Kidney epithelial cell (primary cell): ENCODE data around the gene BANP. TPM values are rescaled to one million over a fixed set of nuclear protein-coding genes. Genes with fewer than 3 reads are reported as not detected.

Experiments used
- DNase-seq: peaks from one replicate; pipeline ENCODE4 v3.0.0-alpha.2; 2010; ENCODE audit warnings: low read depth
- H3K27me3 ChIP-seq: 2 replicates; pipeline ENCODE4 v1.6.0; 2011; ENCODE audit warnings: low read length; ENCODE audit not compliant: control insufficient read depth, insufficient read depth
- H3K36me3 ChIP-seq: 2 replicates; pipeline ENCODE4 v1.5.1; 2011; ENCODE audit warnings: low read length; ENCODE audit not compliant: control insufficient read depth, insufficient read depth
- H3K4me3 ChIP-seq: 2 replicates; pipeline ENCODE4 v1.5.1; 2011; ENCODE audit warnings: low read depth, mild to moderate bottlenecking, control low read depth, low read length
- total RNA-seq: library from RNA; depleted of rRNA; stranded (reverse); fragments of >200 nt; gene quantifications from 2 replicates; pipeline ENCODE4 v1.2.3, GENCODE V29; 2015
- TF ChIP-seq, protein P1 (sequence below): IDR thresholded peaks from 2 replicates; pipeline ENCODE4 v1.5.1; 2011; ENCODE audit warnings: mild to moderate bottlenecking, moderate library complexity, low read length, control low read depth, inconsistent platforms; ENCODE audit not compliant: insufficient read depth, poor library complexity, severe bottlenecking

Gene BANP
- total RNA-seq, 1 donor from 2014 or later: 25.9 TPM

- DNase-seq: no peak
- TF ChIP-seq, protein P1, sequence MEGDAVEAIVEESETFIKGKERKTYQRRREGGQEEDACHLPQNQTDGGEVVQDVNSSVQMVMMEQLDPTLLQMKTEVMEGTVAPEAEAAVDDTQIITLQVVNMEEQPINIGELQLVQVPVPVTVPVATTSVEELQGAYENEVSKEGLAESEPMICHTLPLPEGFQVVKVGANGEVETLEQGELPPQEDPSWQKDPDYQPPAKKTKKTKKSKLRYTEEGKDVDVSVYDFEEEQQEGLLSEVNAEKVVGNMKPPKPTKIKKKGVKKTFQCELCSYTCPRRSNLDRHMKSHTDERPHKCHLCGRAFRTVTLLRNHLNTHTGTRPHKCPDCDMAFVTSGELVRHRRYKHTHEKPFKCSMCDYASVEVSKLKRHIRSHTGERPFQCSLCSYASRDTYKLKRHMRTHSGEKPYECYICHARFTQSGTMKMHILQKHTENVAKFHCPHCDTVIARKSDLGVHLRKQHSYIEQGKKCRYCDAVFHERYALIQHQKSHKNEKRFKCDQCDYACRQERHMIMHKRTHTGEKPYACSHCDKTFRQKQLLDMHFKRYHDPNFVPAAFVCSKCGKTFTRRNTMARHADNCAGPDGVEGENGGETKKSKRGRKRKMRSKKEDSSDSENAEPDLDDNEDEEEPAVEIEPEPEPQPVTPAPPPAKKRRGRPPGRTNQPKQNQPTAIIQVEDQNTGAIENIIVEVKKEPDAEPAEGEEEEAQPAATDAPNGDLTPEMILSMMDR: no peak
- H3K36me3 ChIP-seq: no peaks in the 10 kb centered on the region
- no peaks in the 10 kb centered on the region for H3K27me3 ChIP-seq
- no peak overlapping the region for H3K4me3 ChIP-seq
Observed at GRCh38 chr16:88012360-88012759, 61.1 kb downstream of the BANP start.

DNA sequence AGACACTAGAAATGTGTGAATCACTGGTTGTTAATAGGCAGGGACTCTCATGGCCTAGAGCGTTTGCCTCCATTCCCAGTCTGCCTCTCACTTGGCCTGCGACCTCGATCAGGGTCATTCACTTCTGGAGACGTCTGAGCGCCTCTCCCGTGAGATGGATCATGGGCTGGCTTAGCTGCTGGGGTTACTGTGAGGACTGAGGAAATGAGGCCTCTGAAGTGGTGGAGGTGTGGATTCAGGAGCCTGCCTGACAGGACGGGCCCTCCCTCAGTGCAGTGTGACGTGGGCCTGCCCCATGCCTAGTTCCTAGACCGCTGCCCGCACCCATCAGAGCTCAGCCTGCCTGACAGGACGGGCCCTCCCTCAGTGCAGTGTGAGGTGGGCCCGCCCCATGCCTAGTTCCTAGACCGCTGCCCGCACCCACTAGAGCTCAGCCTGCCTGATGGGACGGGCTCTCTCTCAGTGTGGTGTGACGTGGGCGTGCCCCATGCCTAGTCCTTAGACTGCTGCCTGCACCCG is 61.9 kb downstream of the BANP start:
- TF ChIP-seq, protein P1: no peak
- peak; percentile 19 for DNase-seq
- no peaks in the 10 kb centered on the region for H3K36me3 ChIP-seq

DNA sequence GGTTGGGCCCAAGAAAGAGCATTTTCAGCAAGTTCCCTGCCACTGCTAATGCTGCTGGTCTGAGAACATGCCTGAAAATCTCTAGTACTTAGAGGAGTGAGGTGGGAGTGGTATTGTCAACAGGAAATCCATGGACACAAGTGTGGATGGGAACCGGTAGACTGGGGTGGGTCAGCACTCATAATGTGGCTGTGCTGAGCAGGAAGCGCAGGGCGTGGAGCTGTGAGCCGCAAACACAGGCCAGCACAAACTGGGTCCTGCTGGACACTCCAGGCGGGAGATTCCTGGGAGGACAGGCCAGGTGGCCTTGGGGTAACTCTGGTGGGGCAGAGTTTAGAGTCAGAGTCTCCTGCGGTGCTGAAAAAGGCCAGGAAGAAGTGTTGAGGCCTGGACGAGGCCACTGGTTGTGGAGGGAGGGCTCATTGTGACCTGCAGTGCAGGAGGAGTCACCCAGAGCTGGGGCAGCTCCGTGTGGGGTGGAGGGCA is 62.6 kb downstream of the BANP start:
- no peak for DNase-seq
- TF ChIP-seq, protein P1: no peak
- Histone ChIP-seq H3K27me3 (no peaks in the 10 kb centered on the region), H3K36me3 (no peaks in the 10 kb centered on the region), H3K4me3 (no peak overlapping the region)

More for the DNA sequence above, 61.9 kb downstream of the BANP start:
- no peak overlapping the region for H3K4me3 ChIP-seq
- H3K27me3 ChIP-seq: no peaks in the 10 kb centered on the region

- H3K27me3 ChIP-seq: no peaks in the 10 kb centered on the region
- H3K36me3 ChIP-seq: no peaks in the 10 kb centered on the region
- no peak for DNase-seq
- TF ChIP-seq, protein P1: no peak
- no peak overlapping the region for H3K4me3 ChIP-seq
Observed at GRCh38 chr16:88014252-88014781, 63.1 kb downstream of the BANP start.

GRCh38 chr16:88014954-88015805 is 63.9 kb downstream of the BANP start:
- H3K27me3 ChIP-seq: no peaks in the 10 kb centered on the region
- TF ChIP-seq, protein P1: no peak
- H3K4me3 ChIP-seq: no peak overlapping the region
- DNase-seq: no peak
- no peaks in the 10 kb centered on the region for H3K36me3 ChIP-seq
